ENCODE measurements around the gene LGR4. TPM values are rescaled to one million over a fixed set of nuclear protein-coding genes. Genes with fewer than 3 reads are reported as not detected.

The LGR4 gene
- total RNA-seq, 4 donors from 2014 or later = 5.5 to 37.6 (median 11.8) TPM

DNA sequence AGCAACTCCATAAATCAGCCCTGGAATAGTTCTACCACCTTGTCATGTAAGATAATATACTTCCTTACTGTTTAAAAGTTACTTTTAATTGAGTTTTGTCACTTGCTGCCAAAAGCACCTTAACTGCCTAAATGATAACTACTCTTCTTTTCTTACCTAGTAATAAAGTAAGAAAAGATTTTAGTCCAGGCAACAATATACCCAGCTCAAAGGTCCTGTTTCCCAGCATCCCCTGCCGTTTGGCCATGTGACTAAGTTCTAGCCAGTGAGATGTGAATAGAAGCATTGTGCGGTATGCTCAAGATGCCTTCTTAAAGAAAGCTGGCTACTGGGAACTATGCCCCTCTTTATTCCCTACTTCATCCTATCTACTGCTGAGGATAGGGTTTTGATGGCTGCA, 70.1 kb downstream of the LGR4 start:
- Histone ChIP-seq H3K4me3 (no peak overlapping the region), H3K9me3 (no peaks in the 10 kb centered on the region), H3K4me1 (peaks cover 0 to 8% of the 10 kb centered on the region in 2 donors), H3K27me3 (no peaks in the 10 kb centered on the region), H3K36me3 (no peaks in the 10 kb centered on the region), H3K27ac (no peak overlapping the region)
- ATAC-seq = no peak
- no peak for DNase-seq
- in situ Hi-C loops (cut with MboI; ENCODE audit: low sequenced_read_pairs in 4 of 4) (no loop called here), intact Hi-C loops (cut with DNase I; ENCODE audit: low total_unique reads) (no loop called here)
- TF ChIP-seq, protein P1, sequence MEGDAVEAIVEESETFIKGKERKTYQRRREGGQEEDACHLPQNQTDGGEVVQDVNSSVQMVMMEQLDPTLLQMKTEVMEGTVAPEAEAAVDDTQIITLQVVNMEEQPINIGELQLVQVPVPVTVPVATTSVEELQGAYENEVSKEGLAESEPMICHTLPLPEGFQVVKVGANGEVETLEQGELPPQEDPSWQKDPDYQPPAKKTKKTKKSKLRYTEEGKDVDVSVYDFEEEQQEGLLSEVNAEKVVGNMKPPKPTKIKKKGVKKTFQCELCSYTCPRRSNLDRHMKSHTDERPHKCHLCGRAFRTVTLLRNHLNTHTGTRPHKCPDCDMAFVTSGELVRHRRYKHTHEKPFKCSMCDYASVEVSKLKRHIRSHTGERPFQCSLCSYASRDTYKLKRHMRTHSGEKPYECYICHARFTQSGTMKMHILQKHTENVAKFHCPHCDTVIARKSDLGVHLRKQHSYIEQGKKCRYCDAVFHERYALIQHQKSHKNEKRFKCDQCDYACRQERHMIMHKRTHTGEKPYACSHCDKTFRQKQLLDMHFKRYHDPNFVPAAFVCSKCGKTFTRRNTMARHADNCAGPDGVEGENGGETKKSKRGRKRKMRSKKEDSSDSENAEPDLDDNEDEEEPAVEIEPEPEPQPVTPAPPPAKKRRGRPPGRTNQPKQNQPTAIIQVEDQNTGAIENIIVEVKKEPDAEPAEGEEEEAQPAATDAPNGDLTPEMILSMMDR (IDR thresholded peaks at IDR 0.05 in 4 of 5, conservative IDR thresholded peaks at IDR 0.05 in 1 of 5) = no peak
- TF ChIP-seq POLR2A (IDR thresholded peaks at IDR 0.05) = no peak

DNA sequence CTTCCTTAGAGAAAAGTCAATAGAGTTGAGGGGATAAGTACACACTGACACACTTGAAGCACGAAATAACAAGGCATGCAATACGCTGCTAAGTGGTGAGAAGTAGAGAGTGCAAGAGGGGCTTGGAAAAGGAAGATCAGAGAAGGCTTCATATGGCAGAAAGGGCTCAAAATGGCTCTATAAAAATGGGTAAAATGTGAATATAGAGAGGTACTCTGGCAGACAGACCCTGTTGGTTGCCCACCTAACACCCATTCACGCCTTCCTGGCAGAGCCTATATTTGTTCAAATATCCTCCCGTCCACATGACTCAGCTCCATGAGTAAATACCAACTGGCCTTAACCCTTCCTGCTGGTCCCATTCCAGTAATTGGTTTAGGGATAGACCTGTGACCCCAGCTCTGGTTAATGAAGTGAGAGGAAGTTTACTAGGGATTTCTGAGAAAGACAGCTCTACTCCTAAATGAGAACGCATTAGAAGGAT, 70.7 kb downstream of the LGR4 start:
- no peak for ATAC-seq
- H3K4me3 ChIP-seq = no peak overlapping the region

DNA sequence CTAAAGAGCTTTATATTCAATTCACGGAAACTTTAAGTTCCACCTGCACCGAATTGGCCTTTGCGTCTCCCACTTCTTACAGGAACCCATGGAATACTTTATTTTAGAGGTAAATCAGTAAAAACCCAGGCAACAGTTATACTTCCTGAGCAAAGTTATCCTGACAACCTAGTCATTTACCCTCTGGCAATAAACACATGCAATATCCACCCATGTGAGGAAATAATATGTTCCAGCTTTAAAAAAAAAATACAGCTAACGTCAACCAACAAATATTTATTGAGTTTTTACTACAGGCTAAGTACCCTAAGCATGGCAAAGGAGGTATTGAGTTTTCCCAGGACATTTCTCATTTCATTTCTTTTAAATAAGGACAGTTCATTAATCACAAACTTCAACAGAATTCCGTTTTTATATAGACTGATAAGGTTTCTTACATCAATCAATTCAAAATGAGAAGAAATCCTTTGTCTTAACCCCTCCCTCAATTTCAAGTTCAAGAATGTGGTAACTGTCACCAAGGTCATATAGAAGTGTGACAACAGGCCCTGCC, 71.2 kb downstream of the LGR4 start:
- no peaks in the 10 kb centered on the region for H3K36me3 ChIP-seq
- ATAC-seq (no peak), DNase-seq (no peak)
- H3K9me3 ChIP-seq = no peaks in the 10 kb centered on the region
- in situ Hi-C loops (cut with MboI; ENCODE audit: low sequenced_read_pairs in 4 of 4) (no loop called here), intact Hi-C loops (cut with DNase I; ENCODE audit: low total_unique reads) (no loop called here)
- H3K27ac ChIP-seq = no peak overlapping the region
- H3K4me1 ChIP-seq = peaks cover 0 to 19% of the 10 kb centered on the region in 2 donors
- no peak for TF ChIP-seq POLR2A (IDR thresholded peaks at IDR 0.05)
- TF ChIP-seq, protein P1 (IDR thresholded peaks at IDR 0.05 in 4 of 5, conservative IDR thresholded peaks at IDR 0.05 in 1 of 5) = no peak
- H3K27me3 ChIP-seq = no peaks in the 10 kb centered on the region
- no peak overlapping the region for H3K4me3 ChIP-seq

More for the DNA sequence above, 70.7 kb downstream of the LGR4 start:
- Histone ChIP-seq H3K27ac (no peak overlapping the region), H3K4me1 (peaks cover 0 to 13% of the 10 kb centered on the region in 2 donors), H3K36me3 (no peaks in the 10 kb centered on the region), H3K27me3 (no peaks in the 10 kb centered on the region), H3K9me3 (no peaks in the 10 kb centered on the region)
- no peak for DNase-seq
- TF ChIP-seq POLR2A (IDR thresholded peaks at IDR 0.05) = no peak
- intact Hi-C loops (cut with DNase I; ENCODE audit: low total_unique reads) (no loop called here), in situ Hi-C loops (cut with MboI; ENCODE audit: low sequenced_read_pairs in 4 of 4) (no loop called here)

DNA sequence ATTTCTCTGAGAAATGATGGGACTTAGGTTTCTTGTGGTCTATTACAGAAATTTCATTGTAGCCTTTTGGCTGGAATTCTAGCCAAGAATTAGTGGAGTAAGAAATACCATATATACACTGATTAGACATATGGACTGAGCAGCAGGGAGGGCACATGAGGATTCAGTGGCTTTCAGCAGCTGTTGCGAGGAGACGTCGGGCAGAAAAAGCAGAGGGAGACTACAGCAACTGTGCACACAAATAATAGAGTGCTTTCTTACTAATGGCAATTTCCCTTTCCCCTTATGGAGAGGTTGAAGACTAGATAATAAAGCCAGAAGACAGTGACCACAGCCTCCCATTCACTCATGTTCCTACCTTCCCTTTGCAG, 74.2 kb downstream of the LGR4 start:
- in situ Hi-C loops (cut with MboI; ENCODE audit: low sequenced_read_pairs in 4 of 4) = no loop called here
- Histone ChIP-seq H3K9me3 (no peaks in the 10 kb centered on the region), H3K36me3 (no peaks in the 10 kb centered on the region), H3K4me1 (peaks cover 19 to 33% of the 10 kb centered on the region in 2 donors), H3K27me3 (no peaks in the 10 kb centered on the region), H3K27ac (no peak overlapping the region), H3K4me3 (no peak overlapping the region)
- TF ChIP-seq POLR2A (IDR thresholded peaks at IDR 0.05) = no peak
- TF ChIP-seq, protein P1 (IDR thresholded peaks at IDR 0.05 in 4 of 5, conservative IDR thresholded peaks at IDR 0.05 in 1 of 5) = no peak
- ATAC-seq (no peak), DNase-seq (no peak)
- intact Hi-C loops (cut with DNase I; ENCODE audit: low total_unique reads) = loop anchor here (5.0 kb wide), 1 partner anchor 84 kb away; no protein-coding TSS in a partner anchor

DNA sequence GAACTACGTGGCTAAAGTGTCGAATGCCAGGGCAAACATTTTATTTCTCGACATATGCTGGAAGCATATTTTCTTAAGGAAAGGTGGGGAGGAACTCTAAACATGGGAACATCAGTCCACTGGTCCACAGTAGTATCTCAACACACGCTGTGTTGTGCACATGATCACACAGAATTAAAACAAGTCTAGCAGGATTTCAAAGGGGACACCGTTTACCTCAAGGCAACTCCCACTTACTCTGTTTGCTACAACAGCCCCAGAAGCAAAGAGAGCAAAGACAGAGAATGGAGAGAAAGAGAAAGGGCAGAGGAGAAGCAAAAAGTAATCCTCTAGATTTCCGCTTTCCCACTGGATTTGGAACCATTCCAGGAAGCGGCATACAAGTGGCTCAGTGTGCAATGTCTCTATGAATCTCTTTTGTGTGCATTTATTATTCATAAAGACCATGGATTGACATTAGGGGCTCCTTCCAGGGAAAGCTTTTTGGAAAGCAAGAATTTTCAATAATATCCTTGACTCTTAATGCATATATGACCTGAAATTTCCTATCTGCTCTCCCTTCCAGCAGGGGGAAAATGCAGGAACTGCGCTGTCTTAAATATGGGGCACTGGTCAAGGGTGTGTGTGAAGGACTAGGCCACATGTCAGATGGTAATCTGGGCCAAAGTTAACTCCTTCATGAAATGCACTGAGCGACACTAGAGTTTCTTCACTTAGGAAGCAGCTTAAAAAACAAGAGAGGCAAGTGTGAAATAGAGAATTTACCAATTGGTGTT, 74.8 kb downstream of the LGR4 start:
- in situ Hi-C loops (cut with MboI; ENCODE audit: low sequenced_read_pairs in 4 of 4) = no loop called here
- H3K27me3 ChIP-seq = no peaks in the 10 kb centered on the region
- H3K9me3 ChIP-seq = no peaks in the 10 kb centered on the region
- H3K36me3 ChIP-seq = no peaks in the 10 kb centered on the region
- H3K4me1 ChIP-seq = peaks cover 21 to 33% of the 10 kb centered on the region in 2 donors
- H3K4me3 ChIP-seq = no peak overlapping the region
- intact Hi-C loops (cut with DNase I; ENCODE audit: low total_unique reads) = loop anchor here (5.0 kb wide), 1 partner anchor 84 kb away; no protein-coding TSS in a partner anchor
- TF ChIP-seq, protein P1 (IDR thresholded peaks at IDR 0.05 in 4 of 5, conservative IDR thresholded peaks at IDR 0.05 in 1 of 5) = no peak
- TF ChIP-seq POLR2A (IDR thresholded peaks at IDR 0.05) = no peak
- no peak overlapping the region for H3K27ac ChIP-seq
- no peak for DNase-seq
- ATAC-seq = no peak
